GM20000 (cell line): ENCODE data around the gene KRTAP5-9.
"Not testable (repeated sequence)": the region's sequence is repeated elsewhere in the genome, so short reads cannot be mapped to it uniquely, and the experiment has no call there.

Experiments used
- DNase-seq: peaks from one replicate; pipeline ENCODE4 v3.0.0; 2012; ENCODE audit warnings: low spot score
- CTCF ChIP-seq: IDR thresholded peaks from 2 replicates; pipeline ENCODE4 v1.5.1; 2012; ENCODE audit warnings: mild to moderate bottlenecking, control low read depth; ENCODE audit errors: extremely low read depth, missing control alignments

Gene KRTAP5-9

GRCh38 chr11:71566081-71566620, 17.9 kb downstream of the KRTAP5-9 start:
- DNase-seq: no peak
- TF ChIP-seq CTCF: no peak

GRCh38 chr11:71566626-71567599, 18.7 kb downstream of the KRTAP5-9 start:
- DNase-seq: not testable (repeated sequence)

- DNase-seq: not testable (repeated sequence)
Measured at GRCh38 chr11:71567633-71568032, 19.4 kb downstream of the KRTAP5-9 start.

GRCh38 chr11:71568704-71569349, 20.6 kb downstream of the KRTAP5-9 start:
- TF ChIP-seq CTCF: no peak
- DNase-seq: no peak

GRCh38 chr11:71571101-71571850, 23.1 kb downstream of the KRTAP5-9 start:
- not testable (repeated sequence) for DNase-seq

GRCh38 chr11:71572811-71573210, 24.6 kb downstream of the KRTAP5-9 start:
- DNase-seq: no peak
- TF ChIP-seq CTCF: no peak

GRCh38 chr11:71574418-71574817, 26.2 kb downstream of the KRTAP5-9 start:
- TF ChIP-seq CTCF: no peak
- no peak for DNase-seq

- no peak for TF ChIP-seq CTCF
- no peak for DNase-seq
Measured at GRCh38 chr11:71575723-71576424, 27.7 kb downstream of the KRTAP5-9 start.

GRCh38 chr11:71576688-71577465, 28.7 kb downstream of the KRTAP5-9 start:
- not testable (repeated sequence) for DNase-seq
